CD4-positive, alpha-beta T cell treated with Interleukin-6 for 4 hours (primary cell): ENCODE data around the gene INHBB.
"Not testable (repeated sequence)": the region's sequence is repeated elsewhere in the genome, so short reads cannot be mapped to it uniquely, and the experiment has no call there.

ENCODE experiments used
- DNase-seq: peaks from one replicate; pipeline ENCODE4 v3.0.0-alpha.2; 2020; ENCODE audit warnings: mixed read lengths

The INHBB gene

GRCh38 chr2:120383631-120384340, 37.9 kb downstream of the INHBB start:
- no peak for DNase-seq

DNA sequence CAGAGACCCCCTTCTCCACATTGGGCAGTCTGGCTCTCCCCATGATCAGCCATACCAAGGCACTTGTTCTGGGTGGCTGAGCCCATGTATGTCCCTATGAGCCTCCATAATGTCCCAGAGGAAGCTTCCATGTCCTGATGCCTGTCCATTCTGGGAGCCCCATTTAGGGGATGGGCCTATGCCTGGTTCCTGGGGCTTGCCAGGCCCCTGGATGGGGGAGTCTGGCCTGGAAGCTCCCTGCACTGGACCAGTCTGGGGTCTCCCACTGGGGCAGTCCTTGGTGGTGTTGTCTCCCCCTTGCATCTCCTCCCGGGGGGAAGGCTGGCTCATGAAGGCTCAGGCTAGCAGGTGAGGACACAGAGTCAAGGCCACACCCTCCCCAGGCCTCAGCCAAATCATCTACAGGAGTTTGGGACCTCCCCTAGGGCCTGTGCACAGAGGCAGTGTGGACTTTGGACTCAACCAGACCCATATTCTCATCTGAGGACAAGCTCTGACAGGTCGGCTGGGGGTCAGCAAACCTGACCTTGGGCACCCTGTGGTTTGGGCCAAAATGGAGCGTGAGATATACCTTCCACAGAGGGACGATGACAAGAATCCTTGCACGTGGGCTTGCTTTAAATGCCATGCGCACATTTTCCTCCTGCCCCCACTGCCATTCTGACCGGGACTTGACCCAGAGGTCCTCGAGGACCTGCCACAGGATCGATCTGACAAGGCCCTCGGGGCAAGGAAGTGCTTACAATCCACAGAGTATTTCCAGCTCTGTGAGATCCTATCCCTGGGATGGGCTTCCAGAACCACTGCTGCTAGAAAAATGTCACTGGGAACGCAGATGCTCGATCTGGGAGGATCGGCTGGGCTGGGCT, 38.8 kb downstream of the INHBB start:
- no peak for DNase-seq

DNA sequence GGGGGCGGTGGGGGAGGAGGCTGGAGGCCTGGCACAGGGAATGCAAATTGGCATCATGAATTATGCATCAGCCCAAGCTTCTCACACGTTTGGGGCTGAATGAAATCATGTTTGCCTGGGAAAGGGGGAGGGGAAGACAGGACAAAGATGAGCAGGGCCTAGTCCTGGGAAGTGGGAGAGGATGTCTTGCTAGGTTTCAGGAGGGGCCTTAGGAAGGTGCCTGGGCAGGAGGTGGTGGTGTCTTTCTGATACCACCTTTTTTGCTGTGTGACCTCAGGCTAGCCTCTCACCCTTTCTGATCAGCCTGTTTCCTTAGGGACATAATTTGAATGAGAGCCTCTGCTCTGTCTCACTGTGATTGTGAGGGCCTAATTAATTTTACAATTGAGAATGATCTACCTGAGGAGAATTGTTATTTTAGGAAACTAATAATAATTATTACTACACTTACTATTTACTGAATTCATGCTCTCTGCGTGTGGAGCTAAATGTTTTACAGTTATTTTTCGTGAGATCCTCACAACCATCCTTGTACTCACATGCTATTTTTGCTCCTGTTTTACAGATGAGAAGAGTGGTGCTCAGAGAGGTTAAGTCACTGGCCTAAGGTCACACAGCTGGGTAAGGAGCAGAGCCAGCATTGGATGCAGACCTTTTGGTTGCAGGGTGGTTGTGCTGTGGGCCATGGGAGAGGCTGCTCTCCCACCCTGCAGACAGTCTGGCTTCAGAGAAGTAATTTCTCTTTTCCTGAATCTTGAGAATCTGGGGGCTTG, 39.6 kb downstream of the INHBB start:
- DNase-seq = no peak

GRCh38 chr2:120388222-120389035, 42.5 kb downstream of the INHBB start:
- no peak for DNase-seq

- no peak for DNase-seq
These were observed 43.1 kb downstream of the INHBB start for GRCh38 chr2:120389036-120389391.

DNA sequence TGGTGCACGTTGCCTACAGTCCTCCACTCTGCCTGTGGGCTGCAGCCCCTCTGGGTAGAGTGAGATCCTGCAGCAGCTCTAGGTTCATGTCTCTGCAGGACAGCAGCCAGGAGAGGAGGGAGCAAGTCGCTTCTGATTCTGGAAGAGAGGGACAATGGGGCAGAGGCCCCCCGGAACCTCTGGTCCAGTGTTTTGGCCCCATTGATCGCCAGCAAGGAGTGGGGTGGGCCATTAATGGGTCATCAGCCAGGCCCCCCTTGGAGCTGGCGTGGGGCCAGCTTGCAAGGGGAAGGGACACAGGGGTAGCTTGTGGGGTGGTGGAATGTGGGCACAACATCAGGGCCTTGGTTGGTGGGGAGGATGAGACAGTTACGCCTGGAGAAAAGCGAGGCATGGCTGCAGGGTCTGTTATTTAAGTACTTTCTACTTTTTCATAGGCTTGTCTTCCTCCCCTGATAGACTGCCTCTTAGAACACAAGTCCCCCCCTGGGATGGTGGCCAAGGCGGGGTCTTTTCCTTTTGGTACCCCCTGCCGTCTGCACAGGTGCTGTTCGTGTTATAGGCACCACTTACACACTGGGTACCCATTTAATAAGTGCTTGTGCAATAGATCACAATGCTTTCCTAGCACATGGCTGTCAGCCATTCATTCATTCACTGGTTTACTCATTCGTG, 44.6 kb downstream of the INHBB start:
- no peak for DNase-seq

GRCh38 chr2:120391382-120391781, 45.4 kb downstream of the INHBB start:
- not testable (repeated sequence) for DNase-seq

GRCh38 chr2:120391911-120392665, 46.2 kb downstream of the INHBB start:
- no peak for DNase-seq

GRCh38 chr2:120392923-120393322, 47.0 kb downstream of the INHBB start:
- DNase-seq = no peak

GRCh38 chr2:120393456-120393855, 47.5 kb downstream of the INHBB start:
- no peak for DNase-seq

GRCh38 chr2:120394764-120395163, 48.8 kb downstream of the INHBB start:
- DNase-seq = no peak

DNA sequence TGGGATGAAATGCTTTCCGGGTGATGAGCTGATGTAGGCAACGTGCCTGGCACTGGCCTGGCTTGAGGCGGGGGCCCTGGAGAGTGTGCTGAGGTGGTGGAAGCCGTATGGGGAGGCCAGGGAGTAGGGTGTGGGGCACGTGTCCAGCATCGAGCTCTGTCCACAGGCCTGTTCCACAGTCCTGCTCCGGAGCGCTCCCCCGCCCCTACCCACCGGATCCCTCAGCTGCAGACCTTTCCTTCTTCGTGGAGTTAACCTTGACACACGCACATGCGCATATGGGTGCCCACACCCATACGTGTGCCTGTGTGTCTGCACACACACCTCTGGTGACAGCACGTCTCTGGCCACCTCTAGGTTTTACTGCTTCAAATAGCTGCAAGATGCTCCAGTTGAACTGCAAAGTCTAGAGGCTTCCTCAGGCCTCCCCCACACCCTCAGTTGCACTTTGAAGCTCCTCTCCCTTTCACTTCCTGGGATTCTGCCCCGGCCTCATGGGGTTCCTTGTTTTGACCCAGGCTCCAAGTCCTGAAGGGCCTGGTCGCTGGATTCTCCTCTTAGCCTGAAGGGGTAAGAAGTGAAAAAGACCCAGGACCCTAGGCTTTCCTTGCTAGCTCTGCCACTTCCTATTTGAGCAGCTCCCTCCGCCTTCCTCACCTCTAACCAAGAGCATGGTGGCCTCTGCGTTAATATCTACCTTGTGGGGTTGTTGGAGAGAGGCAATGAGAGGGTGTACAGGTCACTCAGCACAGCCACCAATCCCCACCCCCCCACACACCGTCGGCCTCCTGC, 49.5 kb downstream of the INHBB start:
- DNase-seq = no peak

DNA sequence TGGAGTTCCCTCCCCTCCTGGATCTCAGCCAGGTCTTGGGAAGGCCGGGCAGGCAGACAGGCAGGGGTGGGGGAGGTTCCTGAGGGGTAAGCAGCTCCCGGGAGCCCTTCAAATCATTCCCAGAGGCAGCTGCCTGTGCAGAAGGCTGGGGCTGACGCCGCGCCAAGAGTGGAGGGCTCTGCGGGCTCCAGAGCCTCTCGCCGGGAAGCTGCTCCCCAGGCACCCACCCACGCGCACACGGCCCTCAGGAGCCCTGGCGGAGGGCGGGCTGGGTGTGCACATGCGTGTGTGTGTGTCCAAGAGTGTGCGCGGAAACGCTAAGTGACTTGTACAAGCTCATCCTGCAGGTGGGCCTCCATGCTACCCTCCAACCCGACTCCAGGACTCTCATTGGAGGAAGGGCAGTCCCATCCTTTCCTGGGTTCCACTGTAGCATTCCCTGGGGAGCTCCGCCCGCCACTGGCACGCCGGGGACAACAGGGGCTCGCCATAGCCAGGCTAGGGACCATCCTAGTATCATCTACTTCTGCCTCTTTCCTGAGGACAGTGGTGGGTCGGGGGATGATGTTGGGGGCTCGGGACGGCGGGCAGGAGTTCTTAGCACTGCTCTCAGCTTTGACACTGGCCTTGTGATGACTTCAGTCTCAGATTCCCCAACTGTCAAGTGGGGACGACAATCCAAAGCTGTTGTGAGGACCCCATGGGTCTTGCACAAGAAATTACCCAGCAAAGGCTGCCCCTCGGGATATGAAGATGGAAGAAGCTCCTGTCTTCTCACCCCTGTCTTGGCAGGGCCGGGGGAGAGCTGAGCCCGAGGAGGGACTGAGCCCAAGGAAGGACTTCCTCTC, 50.3 kb downstream of the INHBB start:
- no peak for DNase-seq

DNA sequence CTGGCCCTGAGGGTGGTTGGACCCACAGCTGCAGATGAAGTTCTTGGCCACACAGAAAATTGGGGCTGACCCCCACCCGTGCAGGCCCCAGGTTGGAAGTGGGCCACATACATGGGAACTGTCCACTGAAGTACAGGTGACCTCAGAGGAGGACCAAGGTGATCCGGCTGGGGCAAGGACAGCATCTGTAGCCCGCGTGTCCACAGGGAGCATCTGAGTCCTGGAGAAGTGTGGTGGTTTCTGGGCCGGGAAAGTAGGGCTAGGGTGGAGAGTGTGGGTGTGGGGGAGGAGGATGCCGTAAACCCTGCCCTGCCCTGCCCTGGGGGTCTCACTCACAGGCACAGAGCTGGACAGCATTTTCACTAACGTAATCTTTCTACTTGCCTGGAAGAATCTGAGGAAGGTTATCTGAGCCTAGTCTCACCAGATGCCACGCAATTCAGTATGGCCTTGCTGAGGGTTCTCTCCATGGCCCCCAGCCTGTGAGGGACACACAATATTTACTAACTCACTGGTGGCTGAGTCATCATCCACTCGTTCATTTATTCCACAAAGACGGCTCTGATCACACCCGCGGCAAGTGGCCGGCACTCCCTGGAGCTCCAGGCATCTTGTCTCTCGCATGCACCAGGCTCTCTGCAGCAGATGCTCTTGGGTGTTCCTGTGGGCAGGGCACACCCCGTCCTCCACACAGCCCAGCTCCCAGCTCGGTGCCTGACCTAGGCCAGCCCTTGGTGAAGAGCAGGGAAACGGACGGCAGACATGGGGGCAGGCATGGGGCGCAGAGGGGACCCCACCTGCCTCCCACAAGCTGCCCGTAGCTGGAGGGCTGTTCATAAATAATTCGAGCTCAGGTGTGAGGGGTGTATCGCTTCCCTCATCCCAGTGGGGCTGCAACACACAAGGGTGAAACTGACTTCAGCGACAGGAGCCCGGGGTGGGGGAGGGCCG, 51.2 kb downstream of the INHBB start:
- no peak for DNase-seq

DNA sequence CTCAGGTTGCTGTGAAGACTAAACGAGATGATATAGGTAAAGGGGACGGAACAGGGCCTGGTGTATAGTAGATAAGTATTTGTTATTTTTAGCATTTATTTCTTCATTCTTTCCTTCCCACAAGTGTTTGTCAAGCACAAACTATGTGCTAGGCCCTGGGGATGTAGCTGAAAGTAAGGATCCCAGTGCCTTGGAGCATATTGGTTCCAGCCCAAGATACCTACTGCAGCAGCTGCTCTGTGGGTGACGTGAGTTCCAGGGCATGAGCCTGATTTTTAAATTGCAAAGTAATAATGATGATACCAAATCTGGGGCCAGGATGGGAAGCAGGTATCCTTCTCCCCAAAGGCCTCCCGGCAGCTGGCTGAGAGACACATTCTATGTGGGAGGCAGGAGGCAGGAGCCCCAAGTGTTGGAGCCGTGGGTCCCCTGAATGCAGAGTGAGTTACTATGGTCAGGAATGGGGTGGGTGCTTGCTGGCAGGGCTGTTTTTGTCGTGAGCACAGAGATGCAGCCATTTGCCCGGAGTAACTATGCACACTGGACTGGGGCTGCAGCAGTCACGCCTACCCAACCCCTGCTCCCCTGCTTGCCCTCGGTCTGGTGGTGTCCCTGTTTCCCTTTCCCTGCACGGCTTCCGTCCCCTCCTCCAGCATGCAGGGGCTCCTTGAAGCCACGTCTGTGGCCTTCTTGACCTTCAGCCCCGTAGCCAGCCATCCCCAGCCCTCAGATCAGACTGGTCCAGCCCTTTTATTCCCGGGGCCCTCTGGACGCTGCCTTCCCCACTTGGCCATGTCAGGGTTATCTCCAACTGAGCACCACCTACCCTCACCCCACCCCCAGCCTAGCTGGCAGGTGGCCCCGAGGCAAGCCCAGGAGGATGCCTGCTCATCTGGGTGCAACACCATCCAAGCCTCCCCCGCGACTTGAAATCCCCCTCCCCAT, 52.4 kb downstream of the INHBB start:
- no peak for DNase-seq

GRCh38 chr2:120398996-120399888, 53.3 kb downstream of the INHBB start:
- no peak for DNase-seq
